CD8-positive, alpha-beta memory T cell (primary cell): ENCODE data around the gene FAM163B. TPM values are rescaled to one million over a fixed set of nuclear protein-coding genes. Genes with fewer than 3 reads are reported as not detected.
"Not testable (repeated sequence)": the region's sequence is repeated elsewhere in the genome, so short reads cannot be mapped to it uniquely, and the experiment has no call there.

Source experiments
- CTCF ChIA-PET: fragments of 350-600 bp; sonication (Branson Sonifier 250); formaldehyde crosslinking; loops from one replicate; lab custom pipeline; 2021; ENCODE audit warnings: antibody characterized with exemption; lab: Charles Lee
- POLR2A ChIA-PET: fragments of 350-600 bp; sonication (Branson Sonifier 250); formaldehyde crosslinking; loops from one replicate; lab custom pipeline; 2021; ENCODE audit warnings: antibody characterized with exemption; lab: Charles Lee
- DNase-seq, 5 donors: peaks; one replicate each; pipeline versions ENCODE4 v3.0.0 to v3.0.0-alpha.2; 2020 to 2022; ENCODE audit warnings: mixed read lengths in 1 of 5
- H3K27ac ChIP-seq: one replicate; pipeline ENCODE4 v1.7.0; 2013; ENCODE audit warnings: low read depth, mild to moderate bottlenecking, low read length, moderate library complexity
- H3K27me3 ChIP-seq: 2 replicates; pipeline ENCODE4 v1.7.0; 2013; ENCODE audit warnings: low read length, mild to moderate bottlenecking; ENCODE audit not compliant: insufficient read depth, poor library complexity, severe bottlenecking
- H3K36me3 ChIP-seq: 2 replicates; pipeline ENCODE4 v1.7.0; 2013; ENCODE audit warnings: mild to moderate bottlenecking, low read length, moderate library complexity; ENCODE audit not compliant: insufficient read depth
- H3K4me1 ChIP-seq: 2 replicates; pipeline ENCODE4 v1.7.0; 2013; ENCODE audit warnings: mild to moderate bottlenecking, low read length, moderate library complexity; ENCODE audit not compliant: insufficient read depth
- H3K4me3 ChIP-seq: 2 replicates; pipeline ENCODE4 v1.7.0; 2013; ENCODE audit warnings: mild to moderate bottlenecking, low read length
- H3K9me3 ChIP-seq: 2 replicates; pipeline ENCODE4 v1.7.0; 2013; ENCODE audit warnings: mild to moderate bottlenecking, low read length
- H3K27ac Mint-ChIP-seq, 8 donors: one replicate each; pipeline ENCODE4 v1.8.0; 2020 to 2021; ENCODE audit warnings: mixed read lengths in 8 of 8, mild to moderate bottlenecking in 6 of 8, inconsistent platforms in 3 of 8, moderate library complexity in 3 of 8
- H3K27me3 Mint-ChIP-seq, 2 donors: one replicate each; pipeline ENCODE4 v1.8.0; 2020 to 2021; ENCODE audit warnings: mixed read lengths in 2 of 2, mild to moderate bottlenecking in 1 of 2, moderate library complexity in 1 of 2
- H3K36me3 Mint-ChIP-seq, 3 donors: one replicate each; pipeline ENCODE4 v1.8.0; 2020 to 2021; ENCODE audit warnings: mixed read lengths in 3 of 3, inconsistent platforms in 1 of 3, mild to moderate bottlenecking in 1 of 3
- H3K4me1 Mint-ChIP-seq, 3 donors: one replicate each; pipeline ENCODE4 v1.8.0; 2020 to 2021; ENCODE audit warnings: mixed read lengths in 3 of 3, inconsistent platforms in 1 of 3, mild to moderate bottlenecking in 1 of 3
- H3K4me3 Mint-ChIP-seq, 7 donors: one replicate each; pipeline ENCODE4 v1.8.0; 2020 to 2021; ENCODE audit warnings: mixed read lengths in 7 of 7, mild to moderate bottlenecking in 6 of 7, moderate library complexity in 4 of 7, inconsistent platforms in 2 of 7
- H3K9me3 Mint-ChIP-seq, 5 donors: one replicate each; pipeline ENCODE4 v1.8.0; 2020 to 2022; ENCODE audit warnings: mixed read lengths in 5 of 5, mild to moderate bottlenecking in 3 of 5, moderate library complexity in 2 of 5, inconsistent platforms in 1 of 5
- polyA plus RNA-seq: library from polyadenylated mRNA; unstranded; fragments of 300-500 nt; fragmentation: Illumina TruSeq; gene quantifications from one replicate; pipeline ENCODE4 v1.2.3, GENCODE V29; 2021
- total RNA-seq, 2 experiments: library from RNA; stranded (reverse); gene quantifications; one replicate each; pipeline ENCODE4 v1.2.3, GENCODE V29; 2021

Gene FAM163B
- total and polyA plus RNA-seq, 3 experiments from 2014 or later = not detected

DNA sequence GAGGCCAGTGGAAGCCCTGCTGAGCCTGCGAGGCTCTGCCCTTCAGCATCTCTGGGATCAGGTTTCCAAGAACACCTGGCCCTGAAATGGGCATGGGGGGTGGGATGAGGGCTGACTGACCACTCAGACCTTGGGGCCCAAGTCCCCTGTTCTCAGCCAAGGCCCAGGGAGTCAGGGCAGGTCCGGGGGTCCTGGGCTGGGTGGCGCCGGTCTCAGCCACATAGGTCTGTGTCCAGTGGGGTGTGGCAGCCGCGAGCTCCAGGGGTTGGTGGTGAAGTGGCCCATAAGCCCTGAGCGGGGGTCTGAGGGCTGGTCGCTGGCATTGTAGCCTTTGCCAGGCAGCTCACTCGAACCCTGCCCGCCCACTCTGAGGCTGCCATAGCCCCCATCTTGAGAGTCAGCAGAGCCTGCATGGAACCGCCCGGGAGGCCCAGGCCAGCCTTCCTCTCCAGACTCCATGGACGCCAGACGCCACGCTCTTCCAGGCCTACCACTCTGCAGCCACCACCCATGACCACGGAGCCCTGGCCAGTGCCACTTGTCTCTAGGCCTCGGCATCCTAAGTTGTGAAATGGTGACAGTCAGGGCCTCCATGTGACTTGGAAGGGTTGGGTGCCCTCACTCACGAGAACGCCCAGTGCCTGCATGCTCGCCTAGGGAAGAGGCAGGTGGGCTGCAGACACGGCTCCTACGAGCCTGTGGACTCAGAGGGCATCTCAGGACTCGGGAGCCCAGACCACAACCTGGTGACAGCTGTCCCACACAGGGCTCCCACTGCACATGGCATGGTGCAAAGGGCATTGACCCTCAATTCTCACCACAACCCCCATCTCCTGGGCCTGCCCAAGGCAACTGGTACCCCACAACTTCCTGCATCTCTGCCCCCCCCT lies 20.3 kb upstream of the FAM163B start:
- ChIA-PET POLR2A (no interaction called here), CTCF (no interaction called here)
- no peak overlapping the region for H3K4me3 ChIP-seq
- peaks cover 0 to 14% (median 0%) of the 10 kb centered on the region in 3 donors for H3K36me3 Mint-ChIP-seq
- H3K4me3 Mint-ChIP-seq = no peak overlapping the region
- no peaks in the 10 kb centered on the region for H3K4me1 ChIP-seq
- H3K27me3 Mint-ChIP-seq = peaks cover 5 to 8% of the 10 kb centered on the region in 2 donors
- H3K9me3 Mint-ChIP-seq = peaks cover 6 to 18% (median 13%) of the 10 kb centered on the region in 5 donors
- H3K36me3 ChIP-seq = no peaks in the 10 kb centered on the region
- no peaks in the 10 kb centered on the region for H3K9me3 ChIP-seq
- DNase-seq = no peak
- no peaks in the 10 kb centered on the region for H3K27me3 ChIP-seq
- peak overlapping the region in 1 of 8 donors; percentile 70 for H3K27ac Mint-ChIP-seq
- H3K4me1 Mint-ChIP-seq = no peaks in the 10 kb centered on the region
- H3K27ac ChIP-seq = no peak overlapping the region

DNA sequence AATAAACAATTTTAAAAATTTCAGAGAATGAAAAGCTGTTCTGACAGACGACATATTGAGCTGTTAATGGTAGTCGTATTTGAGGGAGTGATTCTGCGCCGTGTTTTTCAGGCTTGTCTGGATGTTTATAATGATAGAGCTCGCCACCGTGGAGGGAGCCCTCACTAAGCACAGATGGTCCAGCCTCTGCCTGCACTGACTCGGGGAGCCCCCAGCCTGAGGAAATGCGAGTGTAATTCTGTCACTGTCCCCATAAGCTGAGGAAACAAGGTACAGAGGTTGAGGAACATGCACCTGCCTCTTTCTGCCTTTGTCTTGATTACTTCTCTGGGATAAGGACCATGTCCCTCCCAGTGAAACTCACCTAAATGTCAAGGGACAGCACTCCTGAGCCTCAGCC lies 19.6 kb upstream of the FAM163B start:
- Mint-ChIP-seq H3K9me3 (peaks cover 6 to 18% (median 13%) of the 10 kb centered on the region in 5 donors), H3K36me3 (peaks cover 0 to 15% (median 0%) of the 10 kb centered on the region in 3 donors), H3K4me3 (no peak overlapping the region), H3K27me3 (peaks cover 5 to 8% of the 10 kb centered on the region in 2 donors), H3K4me1 (no peaks in the 10 kb centered on the region), H3K27ac (peak overlapping the region in 1 of 8 donors; percentile 70)
- ChIA-PET CTCF (no interaction called here), POLR2A (no interaction called here)
- Histone ChIP-seq H3K9me3 (no peaks in the 10 kb centered on the region), H3K4me3 (no peak overlapping the region), H3K27ac (no peak overlapping the region), H3K36me3 (no peaks in the 10 kb centered on the region), H3K4me1 (no peaks in the 10 kb centered on the region), H3K27me3 (no peaks in the 10 kb centered on the region)
- no peak for DNase-seq

DNA sequence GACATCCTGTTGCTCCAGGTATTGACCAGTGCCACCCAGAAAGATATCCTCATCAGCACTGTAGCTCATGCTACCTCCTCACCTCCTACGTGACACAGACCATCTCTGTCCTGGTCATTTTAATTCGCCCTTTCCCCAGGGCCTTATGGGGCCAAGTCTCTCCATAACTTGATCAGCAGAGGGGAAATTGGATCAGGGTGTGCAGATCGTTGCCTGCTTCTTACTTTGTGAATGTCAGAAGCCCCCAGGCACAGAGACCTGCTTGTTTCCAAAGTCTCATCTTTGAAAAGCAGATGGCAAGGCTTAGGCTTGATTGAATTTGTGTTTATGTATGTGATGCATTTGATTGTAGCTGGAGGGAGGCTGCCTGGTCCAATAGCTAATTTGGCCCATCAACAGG lies 18.2 kb upstream of the FAM163B start:
- H3K4me1 ChIP-seq = peaks cover 8% of the 10 kb centered on the region

DNA sequence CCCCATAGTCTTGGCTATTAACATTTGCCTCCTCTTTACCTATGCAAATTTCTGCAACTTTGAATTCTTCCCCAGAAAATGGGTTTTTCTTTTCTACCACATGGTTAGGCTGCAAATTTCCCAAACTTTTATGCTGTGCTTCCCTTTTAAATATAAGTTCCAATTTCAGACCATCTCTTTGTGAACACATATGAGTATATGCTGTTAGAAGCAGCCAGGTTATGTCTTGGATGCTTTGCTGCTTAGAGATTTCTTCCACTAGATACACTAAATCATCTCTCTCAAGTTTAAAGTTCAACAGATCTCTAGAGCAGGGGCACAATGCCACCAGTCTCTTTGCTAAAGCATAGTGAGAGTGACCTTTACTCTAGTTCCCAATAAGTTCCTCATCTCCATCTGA lies 16.8 kb upstream of the FAM163B start:
- H3K4me3 Mint-ChIP-seq, DNase-seq, CTCF ChIA-PET, H3K27me3 Mint-ChIP-seq, H3K36me3 ChIP-seq, POLR2A ChIA-PET, H3K4me3 ChIP-seq, H3K9me3 ChIP-seq, H3K27ac Mint-ChIP-seq, H3K27ac ChIP-seq, H3K27me3 ChIP-seq: not testable (repeated sequence)
- H3K4me1 ChIP-seq = peaks cover 17% of the 10 kb centered on the region
- Mint-ChIP-seq H3K9me3 (peaks cover 6 to 18% (median 13%) of the 10 kb centered on the region in 5 donors), H3K4me1 (peaks cover 7 to 11% (median 11%) of the 10 kb centered on the region in 3 donors), H3K36me3 (peaks cover 0 to 15% (median 0%) of the 10 kb centered on the region in 3 donors)

More for the DNA sequence above, 18.2 kb upstream of the FAM163B start:
- H3K27me3 ChIP-seq = no peaks in the 10 kb centered on the region
- no peak overlapping the region for H3K4me3 Mint-ChIP-seq
- peaks cover 0 to 1% (median under 1%) of the 10 kb centered on the region in 3 donors for H3K4me1 Mint-ChIP-seq
- CTCF ChIA-PET = no interaction called here
- H3K4me3 ChIP-seq = no peak overlapping the region
- H3K27ac ChIP-seq = no peak overlapping the region
- H3K27me3 Mint-ChIP-seq = peaks cover 5 to 8% of the 10 kb centered on the region in 2 donors
- H3K9me3 Mint-ChIP-seq = peaks cover 6 to 18% (median 13%) of the 10 kb centered on the region in 5 donors
- H3K9me3 ChIP-seq = no peaks in the 10 kb centered on the region
- H3K36me3 Mint-ChIP-seq = peaks cover 0 to 15% (median 0%) of the 10 kb centered on the region in 3 donors
- no peaks in the 10 kb centered on the region for H3K36me3 ChIP-seq
- no peak overlapping the region for H3K27ac Mint-ChIP-seq
- POLR2A ChIA-PET = no interaction called here
- DNase-seq = no peak

DNA sequence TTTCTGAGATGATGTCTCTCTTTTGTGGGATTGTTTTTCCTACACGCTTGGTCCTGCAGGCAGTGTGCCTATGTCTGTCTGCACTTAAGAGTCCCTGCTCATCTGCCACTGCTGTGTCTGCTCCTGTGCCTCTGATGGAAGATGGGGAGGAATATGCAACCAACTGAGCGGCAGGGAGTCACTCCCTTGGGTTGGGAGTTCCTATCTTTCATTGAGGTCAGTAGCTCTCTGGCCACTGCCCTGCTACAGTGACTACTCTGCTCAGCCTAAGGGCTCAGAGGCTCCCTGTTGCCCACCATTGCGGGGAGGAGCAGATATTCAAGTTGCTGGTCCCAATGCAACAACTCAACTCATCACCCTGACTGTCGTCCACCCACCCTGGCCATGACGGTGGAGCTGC lies 13.4 kb upstream of the FAM163B start:
- H3K4me1 Mint-ChIP-seq = peaks cover 21 to 34% (median 33%) of the 10 kb centered on the region in 3 donors
- no peaks in the 10 kb centered on the region for H3K27me3 ChIP-seq
- POLR2A ChIA-PET = no interaction called here

DNA sequence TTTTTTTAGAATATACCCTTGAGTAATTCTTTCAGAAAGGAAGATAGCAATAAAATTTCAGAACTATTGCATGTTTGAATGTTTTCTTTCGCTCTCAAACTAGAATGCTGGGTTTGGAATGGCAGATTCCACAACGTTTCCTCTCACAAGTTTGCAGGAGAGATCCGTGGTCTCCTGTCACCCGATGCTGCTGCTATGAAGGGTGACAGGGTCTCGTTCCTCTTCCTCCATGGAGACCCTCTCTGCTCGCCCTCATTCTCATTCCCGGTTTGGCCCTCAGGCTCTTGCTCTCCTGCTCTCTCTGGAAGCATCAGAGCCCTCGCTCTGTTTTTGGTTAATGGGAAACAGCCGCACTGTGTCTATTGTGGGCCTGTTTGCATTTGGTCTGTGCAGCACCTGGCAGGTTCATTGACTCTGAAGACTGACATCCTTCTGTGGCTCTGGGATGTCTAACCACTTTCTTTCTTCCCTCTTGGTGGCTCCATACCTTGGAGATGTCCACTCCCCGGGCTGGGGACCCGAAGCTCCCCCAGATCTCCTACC lies 12.6 kb upstream of the FAM163B start:
- H3K4me1 Mint-ChIP-seq = peaks cover 21 to 34% (median 33%) of the 10 kb centered on the region in 3 donors
- H3K36me3 Mint-ChIP-seq = peaks cover 0 to 15% (median 0%) of the 10 kb centered on the region in 3 donors
- no peaks in the 10 kb centered on the region for H3K36me3 ChIP-seq
- H3K27ac ChIP-seq = no peak overlapping the region
- peaks cover 40% of the 10 kb centered on the region for H3K4me1 ChIP-seq
- peaks cover 5 to 8% of the 10 kb centered on the region in 2 donors for H3K27me3 Mint-ChIP-seq
- H3K9me3 Mint-ChIP-seq = peaks cover 6 to 17% (median 13%) of the 10 kb centered on the region in 5 donors
- no peaks in the 10 kb centered on the region for H3K27me3 ChIP-seq
- H3K9me3 ChIP-seq = no peaks in the 10 kb centered on the region
- H3K27ac Mint-ChIP-seq = peak overlapping the region in 1 of 8 donors; percentile 65
- H3K4me3 ChIP-seq = no peak overlapping the region
- DNase-seq = no peak
- ChIA-PET POLR2A (no interaction called here), CTCF (no interaction called here)
- H3K4me3 Mint-ChIP-seq = peak overlapping the region in 2 of 7 donors; percentile 2 to 57

More for the DNA sequence above, 13.4 kb upstream of the FAM163B start:
- Mint-ChIP-seq H3K36me3 (peaks cover 0 to 15% (median 0%) of the 10 kb centered on the region in 3 donors), H3K4me3 (peak overlapping the region in 1 of 7 donors; percentile 10), H3K27me3 (peaks cover 5 to 8% of the 10 kb centered on the region in 2 donors), H3K9me3 (peaks cover 6 to 18% (median 13%) of the 10 kb centered on the region in 5 donors), H3K27ac (peak overlapping the region in 1 of 8 donors; percentile 15)
- Histone ChIP-seq H3K9me3 (no peaks in the 10 kb centered on the region), H3K4me3 (no peak overlapping the region), H3K27ac (no peak overlapping the region), H3K4me1 (peaks cover 40% of the 10 kb centered on the region), H3K36me3 (no peaks in the 10 kb centered on the region)
- CTCF ChIA-PET = no interaction called here
- DNase-seq = no peak

DNA sequence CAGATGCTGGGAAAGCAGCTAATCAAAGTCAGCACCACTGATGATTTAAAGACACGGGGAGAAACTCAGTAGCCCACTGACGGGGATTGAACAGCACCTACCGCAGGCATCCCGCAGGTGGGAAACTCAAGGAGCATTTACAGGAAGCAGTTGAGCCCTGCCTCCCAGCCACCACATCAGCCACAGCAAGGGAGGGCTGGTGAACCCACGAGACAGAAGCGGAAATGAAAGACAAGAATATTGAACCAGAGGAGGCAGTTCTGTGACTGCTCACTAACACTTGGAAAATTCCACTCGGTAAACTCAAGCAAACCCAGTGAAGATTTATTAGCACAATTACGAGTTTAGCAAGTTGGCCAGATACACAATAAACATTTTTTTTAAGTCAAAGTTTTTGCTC lies 10.6 kb upstream of the FAM163B start:
- Mint-ChIP-seq H3K4me3 (peak overlapping the region in 6 of 7 donors; percentile 18 to 75 (median 47)), H3K27ac (peak overlapping the region in 3 of 8 donors; percentile 0 to 24 (median 20)), H3K27me3 (peaks cover 3 to 5% of the 10 kb centered on the region in 2 donors), H3K4me1 (peaks cover 21 to 34% (median 33%) of the 10 kb centered on the region in 3 donors), H3K36me3 (peaks cover 0 to 4% (median 0%) of the 10 kb centered on the region in 3 donors), H3K9me3 (peaks cover 0 to 5% (median 2%) of the 10 kb centered on the region in 5 donors)
- Histone ChIP-seq H3K27me3 (no peaks in the 10 kb centered on the region), H3K4me3 (peak overlapping the region; percentile 37), H3K27ac (no peak overlapping the region), H3K4me1 (peaks cover 40% of the 10 kb centered on the region), H3K9me3 (no peaks in the 10 kb centered on the region), H3K36me3 (no peaks in the 10 kb centered on the region)
- ChIA-PET CTCF (no interaction called here), POLR2A (no interaction called here)
- DNase-seq = peak; percentile 16 to 71 (median 52)

DNA sequence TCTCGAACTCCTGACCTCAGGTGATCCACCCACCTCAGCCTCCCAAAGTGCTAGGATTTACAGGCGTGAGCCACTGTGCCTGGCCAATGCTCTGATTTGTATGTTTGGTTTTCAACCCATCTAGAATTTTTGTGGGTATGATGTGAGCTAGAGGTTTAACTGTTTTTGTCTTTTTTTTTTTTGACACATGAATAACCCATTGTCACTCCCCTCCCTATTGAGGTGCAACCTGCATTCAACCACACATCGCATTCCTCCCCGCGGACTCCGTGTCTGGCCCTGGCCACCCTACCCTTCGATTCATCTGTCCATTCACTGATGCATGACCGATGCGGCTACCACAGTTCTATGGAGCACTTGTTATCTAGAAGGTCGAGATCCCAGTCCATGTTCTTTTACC lies 9.5 kb upstream of the FAM163B start:
- DNase-seq = no peak
- H3K36me3 ChIP-seq = no peaks in the 10 kb centered on the region
- H3K27me3 ChIP-seq = no peaks in the 10 kb centered on the region
- H3K27ac ChIP-seq = no peak overlapping the region
- Mint-ChIP-seq H3K36me3 (no peaks in the 10 kb centered on the region), H3K4me3 (no peak overlapping the region), H3K27ac (peak overlapping the region in 1 of 8 donors; percentile 68), H3K27me3 (peaks cover 0 to 5% of the 10 kb centered on the region in 2 donors), H3K9me3 (no peaks in the 10 kb centered on the region), H3K4me1 (peaks cover 21 to 34% (median 33%) of the 10 kb centered on the region in 3 donors)
- peaks cover 40% of the 10 kb centered on the region for H3K4me1 ChIP-seq
- H3K4me3 ChIP-seq = no peak overlapping the region
- no peaks in the 10 kb centered on the region for H3K9me3 ChIP-seq
- ChIA-PET POLR2A (no interaction called here), CTCF (no interaction called here)
